H1 (cell line): ENCODE results near the gene PLSCR1. TPM values are rescaled to one million over a fixed set of nuclear protein-coding genes. Genes with fewer than 3 reads are reported as not detected.

Experiments
- ASH2L ChIP-seq: fragments of 200-600, 300-600 bp; sonication (generic); IDR thresholded peaks from one replicate; pipeline ENCODE4 v1.7.1; 2017; ENCODE audit warnings: low read length
- BACH1 ChIP-seq: IDR thresholded peaks from 2 replicates; pipeline ENCODE4 v1.6.1; 2012; ENCODE audit warnings: low read length, improper control_type of control experiment
- BRCA1 ChIP-seq: IDR thresholded peaks from 2 replicates; pipeline ENCODE4 v1.6.1; 2012; ENCODE audit warnings: low read depth, low read length, improper control_type of control experiment
- CBX8 ChIP-seq: fragments of 300-800, 300-1000 bp; sonication (generic); IDR thresholded peaks from 2 replicates; pipeline ENCODE4 v1.7.1; 2016; ENCODE audit warnings: low read depth, low read length, borderline replicate concordance
- CEBPB ChIP-seq: IDR thresholded peaks from 2 replicates; pipeline ENCODE4 v1.6.1; 2012; ENCODE audit warnings: low read depth, low read length
- CHD1 ChIP-seq: IDR thresholded peaks from 2 replicates; pipeline ENCODE4 v1.6.1; 2012; ENCODE audit warnings: low read depth, low read length, improper control_type of control experiment
- CREB1 ChIP-seq: IDR thresholded peaks from 2 replicates; pipeline ENCODE4 v1.6.1; 2012; ENCODE audit warnings: inconsistent platforms
- EP300 ChIP-seq, 2 experiments: IDR thresholded peaks; 1 replicate in 1 of 2; 2 replicates in 1 of 2; pipeline ENCODE4 v1.6.1; 2011 to 2012; ENCODE audit warnings: low read depth in 2 of 2, low read length in 2 of 2, mild to moderate bottlenecking in 2 of 2, borderline replicate concordance in 1 of 2, inconsistent platforms in 1 of 2, moderate library complexity in 1 of 2
- GABPA ChIP-seq: IDR thresholded peaks from 2 replicates; pipeline ENCODE4 v1.6.1; 2011; ENCODE audit warnings: mild to moderate bottlenecking, low read length, moderate library complexity, borderline replicate concordance; ENCODE audit not compliant: insufficient read depth
- GTF2F1 ChIP-seq: IDR thresholded peaks from 2 replicates; pipeline ENCODE4 v1.6.1; 2012; ENCODE audit warnings: low read depth, low read length, improper control_type of control experiment, borderline replicate concordance
- HDAC2 ChIP-seq, 2 experiments: fragments of 300-600 bp in 1 of 2; sonication (generic) in 1 of 2; IDR thresholded peaks; 2 replicates each; pipeline ENCODE4 v1.6.1; 2011 to 2012; ENCODE audit warnings: low read depth in 2 of 2, low read length in 2 of 2, mild to moderate bottlenecking in 2 of 2, moderate library complexity in 2 of 2, borderline replicate concordance in 1 of 2, inconsistent platforms in 1 of 2
- KDM5A ChIP-seq: fragments of 200-600 bp; IDR thresholded peaks from 2 replicates; pipeline ENCODE4 v1.7.1; 2012; ENCODE audit warnings: mild to moderate bottlenecking, low read length, inconsistent platforms, mixed read lengths
- NANOG ChIP-seq: IDR thresholded peaks from 2 replicates; pipeline ENCODE4 v1.6.1; 2011; ENCODE audit warnings: low read length, low read depth, mild to moderate bottlenecking, inconsistent platforms; ENCODE audit not compliant: insufficient read depth, poor library complexity, severe bottlenecking
- NRF1 ChIP-seq: IDR thresholded peaks from 2 replicates; pipeline ENCODE4 v1.6.1; 2011; ENCODE audit warnings: mild to moderate bottlenecking, low read depth, low read length, improper control_type of control experiment
- RBBP5 ChIP-seq: IDR thresholded peaks from 2 replicates; pipeline ENCODE4 v1.7.1; 2012; ENCODE audit warnings: low read depth, mild to moderate bottlenecking, inconsistent platforms, low read length, moderate library complexity, borderline replicate concordance
- SIX5 ChIP-seq: IDR thresholded peaks from 2 replicates; pipeline ENCODE4 v1.6.1; 2011; ENCODE audit warnings: mild to moderate bottlenecking, low read depth, low read length
- SP2 ChIP-seq: IDR thresholded peaks from 2 replicates; pipeline ENCODE4 v1.6.1; 2012; ENCODE audit warnings: mild to moderate bottlenecking, low read length, inconsistent platforms
- SRF ChIP-seq: IDR thresholded peaks from 2 replicates; pipeline ENCODE4 v1.6.1; 2011; ENCODE audit warnings: mild to moderate bottlenecking, low read depth, low read length, moderate library complexity
- TAF1 ChIP-seq: IDR thresholded peaks from 2 replicates; pipeline ENCODE4 v1.6.1; 2011; ENCODE audit warnings: mild to moderate bottlenecking, low read depth, low read length
- TAF7 ChIP-seq: optimal IDR thresholded peaks from 2 replicates; pipeline ENCODE3; 2011; ENCODE audit warnings: low read depth, mild to moderate bottlenecking, inconsistent platforms, low read length, moderate library complexity, borderline replicate concordance
- TCF12 ChIP-seq: IDR thresholded peaks from 2 replicates; pipeline ENCODE4 v1.6.1; 2011; ENCODE audit warnings: low read depth, mild to moderate bottlenecking, low read length
- YY1 ChIP-seq: IDR thresholded peaks from 2 replicates; pipeline ENCODE4 v1.6.1; 2011; ENCODE audit warnings: low read depth, mild to moderate bottlenecking, low read length
- polyA plus RNA-seq, 7 experiments: library from polyadenylated mRNA; depleted of rRNA in 3 of 7; stranded (reverse) in 5 of 7; unstranded in 2 of 7; fragments of >200 nt in 5 of 7; fragments of 200-250 nt in 2 of 7; gene quantifications; 1 replicate in 5 of 7; 2 replicates in 1 of 7; 4 replicates in 1 of 7; pipeline versions ENCODE4 v1.2.1 to v1.2.3, GENCODE V29; 2011 to 2013; ENCODE audit warnings: missing spikeins in 2 of 7, mixed read lengths in 2 of 7
- total RNA-seq: library from RNA; stranded (reverse); fragmentation: NEBNext Ultra II Directional; extraction: Animal tissue kit (Norgen Biotek cat#: 25700); gene quantifications from 2 replicates; pipeline ENCODE4 v1.2.1, GENCODE V29; 2021
- TF ChIP-seq, protein P1 (sequence below): IDR thresholded peaks from 2 replicates; pipeline ENCODE4 v1.6.1; 2012; ENCODE audit warnings: inconsistent platforms
- TF ChIP-seq, protein P2 (sequence below): IDR thresholded peaks from 2 replicates; pipeline ENCODE4 v1.6.1; 2012; ENCODE audit warnings: inconsistent platforms

PLSCR1 gene
- total and polyA plus RNA-seq, 2 of the 8 experiments (the other 6 are each of a cell fraction or from before 2014, with no cell fraction given): 32.2 to 48.5 TPM

DNA sequence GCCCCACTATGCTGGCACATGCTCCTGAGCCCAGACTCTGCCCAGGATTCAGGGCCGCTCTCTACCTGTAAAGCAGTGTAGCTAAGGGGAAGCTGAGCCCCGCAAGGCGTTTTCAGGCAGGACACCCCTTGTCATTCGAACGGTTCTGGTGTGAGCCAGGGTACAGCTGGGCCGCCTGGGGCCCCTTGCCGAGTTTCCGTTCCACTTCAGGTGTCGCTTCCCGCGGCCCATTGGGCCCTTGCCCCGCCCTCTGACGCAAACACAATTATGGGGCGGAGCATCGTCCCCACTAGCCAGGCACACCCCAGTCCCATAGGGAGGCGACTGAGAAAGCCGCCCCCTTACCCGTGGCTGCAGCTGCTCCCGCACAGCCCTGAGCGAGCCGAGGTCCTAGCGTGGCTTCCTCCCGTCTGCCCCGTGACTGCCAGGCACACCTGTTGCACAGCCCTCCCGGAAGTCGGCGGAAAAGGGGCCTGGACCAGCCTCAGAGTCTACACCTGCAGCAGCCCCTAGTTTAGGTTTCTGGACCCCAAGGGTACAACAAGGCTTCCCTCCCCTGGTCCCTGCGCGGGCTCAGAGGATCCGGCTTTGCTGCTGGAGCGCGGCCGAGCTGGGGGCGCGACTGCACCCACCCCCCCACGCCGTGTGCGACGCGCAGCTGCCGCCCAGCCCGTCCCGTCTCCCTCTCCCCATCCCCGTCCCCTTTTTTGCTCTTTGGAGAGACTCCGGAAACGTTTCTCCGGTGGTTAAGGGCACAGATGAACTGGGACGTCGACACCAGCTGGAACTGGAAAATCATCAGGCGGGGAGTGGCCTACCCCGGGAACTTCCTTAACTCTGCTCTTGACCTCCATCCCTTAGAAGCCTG is 75.0 kb downstream of the PLSCR1 start, which contains the start of gene PLSCR2 (continued):
- TF ChIP-seq SP2 (no peak), BRCA1 (no peak), GABPA (no peak), HDAC2 (IDR thresholded peaks at IDR 0.05; ENCODE audit: borderline replicate concordance in 1 of 2, low read depth in 2 of 2, low read length in 2 of 2) (0 out of 4 replicates have a peak, but pooled peaks of 1 of the 2 experiments have one; percentile 22), CBX8 (no peak), ASH2L (peak; percentile 91), RBBP5 (0 out of 2 replicates have a peak, but pooled peaks have one; percentile 57), GTF2F1 (no peak), TAF7 (peak; percentile 15), YY1 (no peak), TCF12 (no peak), TAF1 (peak; percentile 77), CREB1 (peak; percentile 61), KDM5A (no peak), BACH1 (no peak), NRF1 (no peak), SIX5 (no peak), CEBPB (no peak), EP300 (IDR thresholded peaks at IDR 0.05; ENCODE audit: borderline replicate concordance in 1 of 2, low read depth in 2 of 2, low read length in 2 of 2) (no peak), NANOG (no peak), SRF (no peak), CHD1 (no peak)
- TF ChIP-seq, protein P1, sequence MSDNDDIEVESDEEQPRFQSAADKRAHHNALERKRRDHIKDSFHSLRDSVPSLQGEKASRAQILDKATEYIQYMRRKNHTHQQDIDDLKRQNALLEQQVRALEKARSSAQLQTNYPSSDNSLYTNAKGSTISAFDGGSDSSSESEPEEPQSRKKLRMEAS: peak; percentile 56; the same call in 1 of the 2 replicates
- TF ChIP-seq, protein P2, sequence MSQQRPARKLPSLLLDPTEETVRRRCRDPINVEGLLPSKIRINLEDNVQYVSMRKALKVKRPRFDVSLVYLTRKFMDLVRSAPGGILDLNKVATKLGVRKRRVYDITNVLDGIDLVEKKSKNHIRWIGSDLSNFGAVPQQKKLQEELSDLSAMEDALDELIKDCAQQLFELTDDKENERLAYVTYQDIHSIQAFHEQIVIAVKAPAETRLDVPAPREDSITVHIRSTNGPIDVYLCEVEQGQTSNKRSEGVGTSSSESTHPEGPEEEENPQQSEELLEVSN: peak; percentile 60
